Endothelial cell (in vitro differentiated cells): Measurements from ENCODE around the gene HLA-DQA1. TPM values are rescaled to one million over a fixed set of nuclear protein-coding genes. Genes with fewer than 3 reads are reported as not detected.
A peak's percentile ranks its signal among the peaks of the same experiment; 100 is the strongest.

ENCODE experiments used
- DNase-seq: peaks from one replicate; pipeline ENCODE4 v3.0.0; 2021; ENCODE audit warnings: low spot score
- H3K27ac Mint-ChIP-seq: one replicate; pipeline ENCODE4 v1.8.0; 2021; ENCODE audit warnings: mixed read lengths, inconsistent platforms; ENCODE audit not compliant: unreplicated experiment
- H3K27me3 Mint-ChIP-seq: one replicate; pipeline ENCODE4 v1.8.0; 2021; ENCODE audit warnings: mild to moderate bottlenecking, moderate library complexity, mixed read lengths, inconsistent platforms; ENCODE audit not compliant: unreplicated experiment
- H3K36me3 Mint-ChIP-seq: one replicate; pipeline ENCODE4 v1.8.0; 2021; ENCODE audit warnings: mild to moderate bottlenecking, low read depth, mixed read lengths, inconsistent platforms; ENCODE audit not compliant: unreplicated experiment
- H3K4me1 Mint-ChIP-seq: one replicate; pipeline ENCODE4 v1.8.0; 2021; ENCODE audit warnings: mild to moderate bottlenecking, mixed read lengths, inconsistent platforms; ENCODE audit not compliant: unreplicated experiment
- H3K4me3 Mint-ChIP-seq: one replicate; pipeline ENCODE4 v1.8.0; 2021; ENCODE audit warnings: mild to moderate bottlenecking, mixed read lengths, inconsistent platforms; ENCODE audit not compliant: unreplicated experiment
- H3K9me3 Mint-ChIP-seq: one replicate; pipeline ENCODE4 v1.8.0; 2021; ENCODE audit warnings: mixed read lengths, inconsistent platforms; ENCODE audit not compliant: unreplicated experiment
- CTCF ChIP-seq: fragments of 200-600 bp; sonication (generic); IDR thresholded peaks from one replicate; pipeline ENCODE4 v1.5.0; 2021; ENCODE audit warnings: antibody characterized with exemption; ENCODE audit not compliant: unreplicated experiment
- total RNA-seq: library from RNA; stranded (reverse); fragmentation: NEBNext Ultra II Directional; extraction: Animal tissue kit (Norgen Biotek cat#: 25700); gene quantifications from one replicate; pipeline ENCODE4 v1.2.1, GENCODE V29; 2021; ENCODE audit not compliant: unreplicated experiment

The HLA-DQA1 gene
- total RNA-seq, 1 donor from 2014 or later: not detected

GRCh38 chr6:32622545-32623401 lies 14.4 kb upstream of the HLA-DQA1 start:
- no peak for TF ChIP-seq CTCF
- Mint-ChIP-seq H3K27ac (no peak overlapping the region), H3K27me3 (no peaks in the 10 kb centered on the region), H3K36me3 (no peaks in the 10 kb centered on the region), H3K4me3 (no peak overlapping the region), H3K9me3 (no peaks in the 10 kb centered on the region), H3K4me1 (no peaks in the 10 kb centered on the region)
- peak; percentile 7 for DNase-seq

- no peak overlapping the region for H3K27ac Mint-ChIP-seq
- H3K9me3 Mint-ChIP-seq: no peaks in the 10 kb centered on the region
- no peaks in the 10 kb centered on the region for H3K4me1 Mint-ChIP-seq
- no peak overlapping the region for H3K4me3 Mint-ChIP-seq
- TF ChIP-seq CTCF: no peak
- no peaks in the 10 kb centered on the region for H3K36me3 Mint-ChIP-seq
- DNase-seq: no peak
- no peaks in the 10 kb centered on the region for H3K27me3 Mint-ChIP-seq
Measured at GRCh38 chr6:32623693-32624092, 13.5 kb upstream of the HLA-DQA1 start.

GRCh38 chr6:32624565-32624964 lies 12.6 kb upstream of the HLA-DQA1 start:
- Mint-ChIP-seq H3K27ac (no peak overlapping the region), H3K4me1 (no peaks in the 10 kb centered on the region), H3K9me3 (no peaks in the 10 kb centered on the region), H3K4me3 (no peak overlapping the region), H3K36me3 (no peaks in the 10 kb centered on the region), H3K27me3 (no peaks in the 10 kb centered on the region)
- TF ChIP-seq CTCF: no peak
- no peak for DNase-seq

- no peak overlapping the region for H3K4me3 Mint-ChIP-seq
- no peaks in the 10 kb centered on the region for H3K4me1 Mint-ChIP-seq
- DNase-seq: no peak
- no peaks in the 10 kb centered on the region for H3K36me3 Mint-ChIP-seq
- H3K27ac Mint-ChIP-seq: no peak overlapping the region
- no peak for TF ChIP-seq CTCF
- H3K9me3 Mint-ChIP-seq: no peaks in the 10 kb centered on the region
- no peaks in the 10 kb centered on the region for H3K27me3 Mint-ChIP-seq
Measured at GRCh38 chr6:32625137-32625536, 12.1 kb upstream of the HLA-DQA1 start.

GRCh38 chr6:32627249-32627648 lies 10.0 kb upstream of the HLA-DQA1 start:
- no peak for TF ChIP-seq CTCF
- Mint-ChIP-seq H3K27me3 (peaks cover 1% of the 10 kb centered on the region), H3K27ac (no peak overlapping the region), H3K4me1 (no peaks in the 10 kb centered on the region), H3K9me3 (no peaks in the 10 kb centered on the region), H3K4me3 (no peak overlapping the region), H3K36me3 (no peaks in the 10 kb centered on the region)
- DNase-seq: no peak
